ENCODE data around the gene OR5K4.

GRCh38 chr3:98402507-98402906 is 48.9 kb downstream of the OR5K4 start:
- TF ChIP-seq HNRNPLL (IDR thresholded peaks at IDR 0.05; ENCODE audit: low read depth, low read length, poor library complexity, severe bottlenecking) (no peak), TCF7L2 (IDR thresholded peaks at IDR 0.05; ENCODE audit: low read depth, low read length) (no peak), E2F1 (CRISPR knock-in tag; IDR thresholded peaks at IDR 0.05) (no peak), GTF3C2 (IDR thresholded peaks at IDR 0.05; ENCODE audit: borderline replicate concordance, extremely low read depth, insufficient read length) (no peak), HMG20A (CRISPR knock-in tag; conservative IDR thresholded peaks at IDR 0.05) (no peak), ELF4 (CRISPR knock-in tag; IDR thresholded peaks at IDR 0.05) (no peak)
- TF ChIP-seq, protein P1, sequence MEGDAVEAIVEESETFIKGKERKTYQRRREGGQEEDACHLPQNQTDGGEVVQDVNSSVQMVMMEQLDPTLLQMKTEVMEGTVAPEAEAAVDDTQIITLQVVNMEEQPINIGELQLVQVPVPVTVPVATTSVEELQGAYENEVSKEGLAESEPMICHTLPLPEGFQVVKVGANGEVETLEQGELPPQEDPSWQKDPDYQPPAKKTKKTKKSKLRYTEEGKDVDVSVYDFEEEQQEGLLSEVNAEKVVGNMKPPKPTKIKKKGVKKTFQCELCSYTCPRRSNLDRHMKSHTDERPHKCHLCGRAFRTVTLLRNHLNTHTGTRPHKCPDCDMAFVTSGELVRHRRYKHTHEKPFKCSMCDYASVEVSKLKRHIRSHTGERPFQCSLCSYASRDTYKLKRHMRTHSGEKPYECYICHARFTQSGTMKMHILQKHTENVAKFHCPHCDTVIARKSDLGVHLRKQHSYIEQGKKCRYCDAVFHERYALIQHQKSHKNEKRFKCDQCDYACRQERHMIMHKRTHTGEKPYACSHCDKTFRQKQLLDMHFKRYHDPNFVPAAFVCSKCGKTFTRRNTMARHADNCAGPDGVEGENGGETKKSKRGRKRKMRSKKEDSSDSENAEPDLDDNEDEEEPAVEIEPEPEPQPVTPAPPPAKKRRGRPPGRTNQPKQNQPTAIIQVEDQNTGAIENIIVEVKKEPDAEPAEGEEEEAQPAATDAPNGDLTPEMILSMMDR (IDR thresholded peaks at IDR 0.05 in 2 of 3, conservative IDR thresholded peaks at IDR 0.05 in 1 of 3; ENCODE audit: insufficient read depth in 2 of 3, low read depth in 1 of 3, low read length in 3 of 3): no peak
- TF ChIP-seq, protein P2, sequence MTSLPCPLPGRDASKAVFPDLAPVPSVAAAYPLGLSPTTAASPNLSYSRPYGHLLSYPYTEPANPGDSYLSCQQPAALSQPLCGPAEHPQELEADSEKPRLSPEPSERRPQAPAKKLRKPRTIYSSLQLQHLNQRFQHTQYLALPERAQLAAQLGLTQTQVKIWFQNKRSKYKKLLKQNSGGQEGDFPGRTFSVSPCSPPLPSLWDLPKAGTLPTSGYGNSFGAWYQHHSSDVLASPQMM (CRISPR knock-in tag; IDR thresholded peaks at IDR 0.05): no peak

Measured in K562 (cell line).